Activated CD4-positive, alpha-beta T cell treated with anti-CD3 and anti-CD28 coated beads, Interleukin-2, amount 50 U/mL, for 1 hour (primary cell): ENCODE data around the gene MAST4.

Experiments
- DNase-seq: peaks from one replicate; pipeline ENCODE4 v3.0.0-alpha.2; 2020

Gene MAST4

DNA sequence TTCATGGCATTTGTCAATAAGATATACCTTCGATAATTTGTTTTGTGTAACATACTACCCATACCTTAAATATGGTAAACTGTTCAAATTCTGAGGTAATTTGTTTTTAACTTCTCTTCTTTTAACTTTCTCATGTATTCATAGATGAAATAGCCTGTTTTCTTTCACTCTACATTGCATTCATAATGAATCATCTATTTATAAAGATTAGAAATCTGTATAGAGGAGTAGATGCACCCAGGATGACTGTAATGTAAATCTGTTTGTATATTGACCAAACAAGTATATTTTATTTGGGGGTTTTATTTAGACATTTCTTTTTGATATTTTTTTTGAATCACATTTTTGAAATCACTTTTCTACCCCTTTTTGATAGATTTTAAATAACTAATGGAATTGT, 455.8 kb downstream of the MAST4 start:
- DNase-seq, result no peak

DNA sequence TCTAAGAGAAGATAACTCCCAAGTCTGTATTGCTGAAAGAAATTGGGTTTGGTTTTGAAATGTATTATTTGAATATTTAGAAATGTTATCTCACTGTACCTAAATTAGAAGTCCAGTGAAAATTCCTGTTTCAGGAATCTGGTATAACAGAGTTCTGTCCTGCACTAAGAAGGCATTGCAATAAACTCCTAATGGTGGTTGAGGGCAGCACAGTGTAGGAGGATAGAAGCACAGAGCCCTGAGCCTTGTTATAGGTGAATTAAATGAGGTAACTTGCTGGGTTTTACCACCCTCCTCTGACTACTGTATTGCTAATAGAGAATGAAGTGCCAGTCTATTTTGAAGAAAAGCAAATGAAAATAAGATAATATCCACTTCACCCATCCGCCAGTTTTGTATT, 457.0 kb downstream of the MAST4 start:
- DNase-seq, result no peak

DNA sequence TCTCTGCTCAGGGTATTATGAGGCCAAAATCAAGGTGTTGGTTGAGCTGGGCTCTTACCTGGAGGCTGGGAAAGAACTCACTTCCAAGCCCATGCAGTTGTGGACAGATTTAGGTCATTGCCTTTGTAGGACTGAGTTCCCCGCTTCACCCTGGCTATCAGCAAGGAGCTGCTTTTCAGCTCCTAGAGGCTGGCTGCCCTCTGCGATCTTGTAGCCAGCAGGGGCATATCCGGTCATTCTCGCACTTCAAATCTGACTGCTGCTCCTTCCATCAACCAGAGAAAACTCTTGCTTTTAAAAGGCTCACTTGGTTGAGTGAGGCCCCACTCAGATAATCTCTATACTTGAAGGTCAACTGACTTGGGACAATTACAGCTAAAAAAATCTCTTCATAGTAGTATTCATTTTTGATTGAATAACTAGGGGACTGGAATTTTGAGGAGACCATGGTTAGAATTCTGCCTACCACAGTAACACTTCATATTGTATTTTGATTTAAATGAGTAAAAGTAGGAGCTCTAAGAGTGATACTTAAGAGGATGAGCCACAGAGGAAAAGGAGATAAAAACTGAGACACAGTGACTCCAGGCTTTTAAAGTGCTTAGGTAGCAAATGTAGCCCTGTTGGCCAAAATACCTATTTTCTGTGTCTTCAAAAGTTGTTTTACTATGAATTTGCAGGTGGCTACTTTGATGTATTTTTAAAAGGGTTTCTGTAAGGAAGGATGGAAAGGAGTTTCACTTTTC, 463.0 kb downstream of the MAST4 start:
- DNase-seq, result no peak

DNA sequence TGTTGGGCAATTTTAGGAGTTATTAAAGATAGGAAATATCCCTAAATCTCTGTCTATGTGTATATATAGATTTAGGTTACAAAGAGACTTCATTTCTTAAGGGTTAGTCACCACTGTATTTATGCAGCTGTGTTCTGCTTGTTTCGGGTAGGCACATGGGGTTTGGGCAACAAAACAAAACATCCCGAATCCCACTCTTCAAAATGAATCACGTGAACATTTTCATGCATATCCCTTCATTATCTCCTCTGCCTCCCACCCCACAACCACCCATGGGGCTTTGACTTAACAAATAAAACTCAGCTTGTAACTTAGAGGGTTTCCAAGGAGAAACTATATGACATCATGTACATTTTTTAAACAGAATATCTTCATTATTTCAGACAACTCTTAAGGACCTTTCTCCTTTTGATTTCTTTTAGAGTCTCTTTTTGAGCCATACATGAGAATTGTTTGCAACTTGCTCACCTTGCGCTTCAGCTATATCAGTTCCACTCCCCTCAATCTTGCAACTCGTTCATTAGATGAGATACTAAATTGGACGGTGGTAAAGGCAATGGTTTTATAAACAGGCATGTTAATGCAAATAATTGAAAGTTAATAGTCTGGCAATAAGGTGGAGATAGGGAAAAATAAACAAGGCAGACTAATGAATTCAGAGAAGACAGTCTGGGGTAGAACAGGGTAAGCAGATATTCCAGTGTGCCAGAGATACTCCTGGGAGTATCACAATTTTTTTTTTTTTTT, 463.7 kb downstream of the MAST4 start:
- DNase-seq, result no peak

- no peak for DNase-seq
These were observed 465.3 kb downstream of the MAST4 start for GRCh38 chr5:67061511-67061910.

GRCh38 chr5:67063055-67063454, 466.9 kb downstream of the MAST4 start:
- DNase-seq, result no peak

DNA sequence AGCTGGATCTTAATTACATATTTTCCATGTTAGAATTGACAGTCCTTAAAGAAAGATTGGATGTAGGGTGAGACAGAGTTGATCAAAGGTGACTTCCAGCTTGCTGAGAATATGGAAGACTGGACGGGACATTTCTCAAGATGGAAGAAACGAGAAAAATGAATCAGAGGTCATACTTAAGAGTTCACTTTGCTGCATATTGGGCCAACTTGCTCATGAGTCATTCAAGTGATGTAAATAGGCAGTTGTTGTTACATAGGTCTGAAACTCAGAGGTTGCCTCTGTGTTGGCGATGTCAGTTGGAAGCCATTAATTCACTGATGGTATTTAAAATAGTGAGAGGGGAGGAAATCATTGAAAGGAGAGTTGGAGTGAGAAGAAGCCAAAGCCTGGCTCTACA, 467.6 kb downstream of the MAST4 start:
- DNase-seq, result no peak

- DNase-seq, result no peak
These were observed 469.0 kb downstream of the MAST4 start for GRCh38 chr5:67065237-67065636.

DNA sequence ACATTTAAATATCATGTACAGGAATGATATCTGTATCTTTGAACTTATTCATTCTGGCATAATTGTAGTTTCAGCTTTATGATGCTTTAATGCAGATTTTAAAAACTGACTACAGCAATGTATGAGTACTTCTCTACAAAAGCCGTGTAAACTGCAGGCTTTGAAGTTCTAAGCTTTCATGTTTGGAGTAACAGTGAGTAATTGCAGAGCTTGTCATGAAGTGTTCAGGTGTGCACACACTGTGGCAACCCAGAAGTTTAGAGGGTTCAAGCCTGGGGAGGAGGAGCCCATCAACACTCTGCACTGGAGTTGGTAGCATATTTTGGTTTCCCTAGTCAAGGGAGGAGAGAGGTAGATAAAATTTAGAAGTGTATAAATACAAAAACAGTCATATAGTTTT, 469.5 kb downstream of the MAST4 start:
- DNase-seq, result no peak

- no peak for DNase-seq
These were observed 470.6 kb downstream of the MAST4 start for GRCh38 chr5:67066815-67067214.

GRCh38 chr5:67073045-67073680, 477.0 kb downstream of the MAST4 start:
- no peak for DNase-seq

GRCh38 chr5:67077296-67077695, 481.1 kb downstream of the MAST4 start:
- DNase-seq, result no peak

- DNase-seq, result no peak
These were observed 485.1 kb downstream of the MAST4 start for GRCh38 chr5:67081261-67081660.

GRCh38 chr5:67082941-67083340, 486.7 kb downstream of the MAST4 start:
- no peak for DNase-seq

- no peak for DNase-seq
These were observed 489.4 kb downstream of the MAST4 start for GRCh38 chr5:67085616-67086015.

- no peak for DNase-seq
These were observed 493.1 kb downstream of the MAST4 start for GRCh38 chr5:67089200-67089725.

- no peak for DNase-seq
These were observed 493.8 kb downstream of the MAST4 start for GRCh38 chr5:67090040-67090439.

GRCh38 chr5:67090593-67090992, 494.4 kb downstream of the MAST4 start:
- DNase-seq, result no peak

DNA sequence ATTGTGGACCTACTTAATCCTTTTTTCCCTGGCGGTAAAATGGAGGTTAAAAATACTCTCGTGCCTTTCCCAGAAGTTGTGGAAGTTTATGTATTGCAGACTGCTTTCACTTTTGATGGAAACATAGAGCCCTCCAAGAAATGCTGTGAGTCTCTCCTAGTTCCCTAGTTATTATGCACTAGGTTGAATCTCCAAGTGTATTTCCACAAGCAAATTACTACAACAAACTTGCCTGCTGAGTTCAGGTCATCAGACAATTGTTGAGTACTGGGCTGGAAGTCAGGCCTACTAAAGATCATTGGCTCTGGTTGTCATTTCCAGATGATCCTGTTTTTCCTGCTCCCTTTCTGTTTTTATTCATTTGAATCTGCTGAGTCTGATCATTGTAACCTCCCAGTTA, 496.3 kb downstream of the MAST4 start:
- no peak for DNase-seq

GRCh38 chr5:67093279-67093678, 497.1 kb downstream of the MAST4 start:
- DNase-seq, result no peak

GRCh38 chr5:67094476-67095300, 498.5 kb downstream of the MAST4 start:
- no peak for DNase-seq

GRCh38 chr5:67095346-67096171, 499.4 kb downstream of the MAST4 start:
- DNase-seq, result no peak
